HG03139 (cell line): Measurements from ENCODE around the gene IL11.
"Not testable (repeated sequence)": the region's sequence is repeated elsewhere in the genome, so short reads cannot be mapped to it uniquely, and the experiment has no call there.

Source experiments
- ATAC-seq: cut with Tn5 transposase; IDR thresholded peaks from one replicate; pipeline ENCODE4 v1.9.1; 2021; ENCODE audit not compliant: unreplicated experiment

The IL11 gene

DNA sequence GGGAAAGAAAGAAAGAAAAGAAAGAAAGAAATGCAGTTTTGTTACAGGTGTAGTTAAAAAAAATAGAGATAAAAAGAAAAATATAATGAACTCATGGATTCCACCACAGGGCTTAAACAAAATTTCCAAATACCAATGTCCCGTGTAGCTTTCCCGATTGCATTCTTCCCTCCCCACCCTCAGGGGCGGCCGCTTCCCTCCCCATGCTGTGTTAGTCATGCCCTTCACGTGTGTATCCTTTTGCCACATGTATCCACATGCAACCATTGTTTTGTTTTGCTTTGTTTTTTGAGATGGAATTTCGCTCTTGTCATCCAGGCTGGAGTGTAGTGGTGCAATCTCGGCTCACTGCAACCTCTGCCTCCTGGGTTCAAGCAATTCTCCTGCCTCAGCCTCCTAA, 34.2 kb downstream of the IL11 start:
- no peak for ATAC-seq

DNA sequence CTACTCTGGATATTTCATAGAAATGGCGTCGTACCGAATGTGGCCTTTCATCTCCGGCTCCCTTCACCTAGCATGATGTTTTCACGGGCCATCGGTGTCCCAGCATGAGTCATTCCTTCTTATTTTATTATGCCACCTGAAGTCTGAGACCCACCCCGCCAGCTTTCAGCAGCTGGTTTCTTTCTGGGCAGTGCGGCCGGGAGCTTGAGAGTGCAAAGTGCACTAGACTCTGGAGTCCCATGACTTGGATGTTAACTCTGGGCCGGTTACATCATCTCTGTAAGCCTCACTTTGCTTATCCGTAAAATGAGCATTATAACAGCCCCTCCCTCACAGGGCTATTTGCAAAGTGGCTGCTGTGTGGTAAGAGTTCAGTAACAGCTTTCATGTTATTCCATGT, 36.4 kb downstream of the IL11 start:
- ATAC-seq = no peak

DNA sequence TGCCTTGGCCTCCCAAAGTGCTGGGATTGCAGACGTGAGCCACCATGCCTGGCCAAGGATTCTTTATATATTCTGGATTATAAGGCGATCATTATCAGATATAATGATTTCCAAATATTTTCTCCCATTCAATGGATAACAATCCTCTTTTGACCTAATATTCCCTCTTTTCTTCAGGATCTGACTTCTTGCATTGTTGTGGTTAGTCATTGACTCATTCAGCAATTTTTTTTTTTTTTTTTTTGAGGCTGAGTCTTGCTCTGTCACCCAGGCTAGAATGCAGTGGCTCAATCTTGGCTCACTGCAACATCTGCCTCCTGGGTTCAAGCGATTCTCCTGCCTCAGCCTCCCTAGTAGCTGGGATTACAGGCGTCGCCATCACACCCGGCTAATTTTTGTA, 40.5 kb downstream of the IL11 start:
- ATAC-seq = not testable (repeated sequence)

DNA sequence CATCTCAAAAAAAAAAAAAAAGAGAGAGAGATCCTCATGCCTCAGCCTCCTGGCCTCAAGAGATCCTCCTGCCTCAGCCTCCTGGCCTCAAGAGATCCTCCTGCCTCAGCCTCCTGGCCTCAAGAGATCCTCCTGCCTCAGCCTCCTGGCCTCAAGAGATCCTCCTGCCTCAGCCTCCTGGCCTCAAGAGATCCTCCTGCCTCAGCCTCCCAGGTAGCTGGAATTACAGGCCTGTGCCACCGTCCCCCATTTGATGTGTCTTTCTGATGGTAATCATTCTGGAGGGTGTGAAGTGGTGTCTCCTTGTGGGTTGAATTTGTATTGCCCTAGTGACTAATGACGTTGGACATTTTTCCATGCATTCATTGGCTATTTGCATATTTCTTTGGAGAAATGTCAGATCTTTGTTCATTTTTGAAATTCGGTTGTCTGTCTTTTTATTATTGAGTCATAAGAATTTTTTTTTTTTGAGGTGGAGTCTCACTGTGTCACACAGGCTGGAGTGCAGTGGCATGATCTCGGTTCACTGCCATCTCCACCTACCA, 41.4 kb downstream of the IL11 start:
- ATAC-seq = not testable (repeated sequence)

DNA sequence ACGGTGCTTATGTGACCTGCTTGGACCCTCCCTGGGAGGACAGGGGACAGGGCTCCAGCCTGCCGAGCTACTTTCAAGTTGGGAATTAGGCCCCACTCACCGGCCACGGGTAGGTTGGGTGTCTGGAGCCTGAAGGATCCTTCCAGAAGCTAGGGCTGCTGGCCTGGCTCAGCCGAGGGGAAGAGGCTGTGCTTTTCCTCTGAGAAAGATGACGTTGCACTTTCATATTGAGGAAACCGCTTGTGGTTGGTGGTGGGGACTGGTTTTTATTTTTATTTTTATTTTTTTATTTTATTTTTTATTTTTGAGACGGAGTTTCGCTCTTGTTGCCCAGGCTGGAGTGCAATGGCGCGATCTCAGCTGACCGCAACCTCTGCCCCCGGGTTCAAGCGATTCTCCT, 45.1 kb downstream of the IL11 start, which contains the start of gene TMEM150B:
Gene TMEM150B (minus strand): TSS at position 170 of the 400 bp plus-strand sequence. CDS start 4,305 bp downstream, outside the sequence.
- no peak for ATAC-seq

DNA sequence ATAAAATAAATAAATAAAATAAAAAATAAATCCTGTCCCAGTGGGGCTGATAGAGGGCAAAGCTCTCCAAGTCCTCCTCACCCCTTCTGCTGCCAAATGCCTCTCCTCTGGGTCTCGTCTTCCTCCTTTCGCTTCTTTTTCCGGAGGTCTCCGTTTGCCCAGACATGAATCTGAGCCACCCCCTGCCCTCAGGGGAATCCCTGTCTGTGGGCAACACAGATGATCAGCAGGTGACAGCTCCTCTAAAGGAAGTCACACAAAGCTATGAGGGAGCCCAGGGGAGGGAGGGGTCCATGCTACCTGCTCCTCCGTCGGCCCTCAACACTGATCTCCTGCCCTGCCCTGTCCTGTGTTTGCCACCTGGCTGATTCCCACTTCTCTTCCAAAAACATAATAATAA, 45.6 kb downstream of the IL11 start:
- no peak for ATAC-seq

DNA sequence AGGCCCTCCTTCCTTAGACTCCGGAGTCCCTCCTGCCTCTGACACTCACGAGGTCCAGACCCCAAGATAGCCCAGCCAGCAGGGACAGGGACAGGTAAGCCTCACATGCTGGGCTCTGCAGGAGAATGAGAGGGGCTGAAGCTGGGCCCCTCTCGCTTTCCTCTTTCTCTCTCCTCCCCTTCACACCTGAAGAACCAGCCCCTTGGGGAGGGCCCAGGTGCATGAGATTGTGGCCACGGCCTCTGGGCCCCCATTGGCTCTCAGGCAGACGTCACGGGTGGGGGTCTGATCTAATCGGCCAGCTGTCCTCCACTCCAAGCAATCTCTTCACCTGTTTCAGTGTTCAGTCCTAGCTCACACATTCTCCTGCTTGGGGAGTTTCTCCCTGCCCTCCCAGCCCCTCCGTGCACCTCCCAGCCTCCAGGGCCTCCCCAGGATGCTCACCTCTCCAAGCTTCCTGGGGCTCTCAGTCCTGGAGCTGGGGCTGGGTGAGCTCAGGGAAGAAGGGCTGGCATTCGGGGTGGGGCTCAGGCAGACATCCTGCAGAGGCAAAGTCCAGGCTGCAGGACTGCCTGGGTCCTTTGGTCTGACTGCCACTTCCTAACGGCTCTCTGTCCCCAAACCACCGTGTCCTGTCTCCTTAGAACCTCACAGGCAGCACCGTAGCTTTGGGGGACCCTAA, 47.9 kb downstream of the IL11 start:
- ATAC-seq = no peak

DNA sequence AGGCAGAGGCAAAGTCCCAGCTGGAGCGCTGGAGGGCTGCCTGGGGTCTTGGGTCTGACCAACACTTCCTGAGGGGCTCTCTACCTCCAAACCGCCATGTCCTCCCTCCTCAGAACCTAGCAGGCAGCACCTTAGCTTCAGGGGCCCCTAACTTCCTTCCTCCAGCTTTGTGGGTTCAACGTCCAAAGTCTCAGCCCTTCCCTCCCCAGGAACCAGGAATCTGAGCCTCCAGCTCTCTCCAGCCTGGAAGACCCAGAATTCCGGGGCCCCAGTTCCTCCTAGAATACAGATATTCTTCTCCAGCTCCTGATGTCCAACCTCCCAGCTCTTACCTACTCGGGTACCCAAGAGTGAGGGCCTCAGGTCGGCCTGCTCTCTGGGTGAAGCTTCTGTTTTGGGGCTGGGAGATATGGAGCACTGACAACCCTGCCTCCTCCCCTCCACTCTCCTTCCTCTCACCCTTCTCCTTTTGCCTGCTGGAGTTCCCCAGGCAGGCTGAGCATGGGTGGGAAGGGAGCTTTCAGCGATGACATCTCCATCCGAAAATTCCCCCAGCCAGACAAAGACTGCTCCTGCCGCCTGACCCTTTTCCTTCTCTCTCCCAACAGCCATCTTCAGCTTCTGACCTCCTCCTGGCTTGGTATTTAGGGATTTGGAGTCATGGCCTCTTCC, 48.7 kb downstream of the IL11 start:
- no peak for ATAC-seq

DNA sequence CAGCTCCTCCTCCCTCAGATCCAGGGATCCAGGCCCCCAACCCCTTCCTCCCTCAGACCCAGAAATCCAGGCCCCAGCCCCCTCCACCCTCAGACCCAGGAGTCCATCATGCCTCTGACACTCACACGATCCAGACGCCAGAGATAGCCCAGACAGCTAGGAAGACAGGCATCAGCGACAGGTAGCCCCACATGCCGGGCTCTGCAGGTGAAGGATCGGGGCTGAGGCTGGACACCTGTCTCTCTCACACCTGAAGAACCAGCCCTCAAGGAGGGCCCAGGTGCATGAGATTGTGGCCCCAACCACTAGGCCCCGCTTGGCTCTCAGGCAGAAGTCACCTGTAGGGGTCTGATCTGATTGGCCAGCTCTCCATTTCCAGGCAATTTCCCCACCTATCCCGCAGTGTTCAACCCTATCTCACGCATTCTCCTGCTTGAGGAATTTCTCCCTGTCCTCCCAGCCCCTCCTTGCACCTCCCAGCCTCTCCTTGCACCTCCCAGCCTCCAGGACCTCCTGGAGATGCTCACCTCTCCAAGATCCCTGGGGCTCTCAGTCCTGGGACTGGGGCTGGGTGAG, 49.3 kb downstream of the IL11 start:
- no peak for ATAC-seq

DNA sequence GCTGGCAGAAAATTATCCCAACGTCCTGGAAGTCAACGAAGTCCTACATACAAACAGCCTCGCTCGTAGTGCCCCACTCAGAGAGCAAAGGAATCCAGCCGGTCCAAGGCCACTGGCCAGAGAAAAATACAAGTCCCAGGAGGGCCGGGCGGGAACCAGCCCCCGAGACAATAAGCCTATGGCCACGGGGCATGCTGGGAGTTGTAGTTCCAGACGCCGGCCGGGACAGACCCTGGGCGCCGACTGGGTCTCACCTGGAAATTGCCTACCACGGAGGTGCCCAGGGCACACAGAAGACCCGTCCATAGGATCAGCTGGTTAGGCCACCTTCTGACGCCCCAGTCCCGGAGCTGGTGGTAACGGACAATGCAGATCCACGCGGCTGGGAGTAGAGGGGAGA, 50.5 kb downstream of the IL11 start:
- ATAC-seq = no peak

DNA sequence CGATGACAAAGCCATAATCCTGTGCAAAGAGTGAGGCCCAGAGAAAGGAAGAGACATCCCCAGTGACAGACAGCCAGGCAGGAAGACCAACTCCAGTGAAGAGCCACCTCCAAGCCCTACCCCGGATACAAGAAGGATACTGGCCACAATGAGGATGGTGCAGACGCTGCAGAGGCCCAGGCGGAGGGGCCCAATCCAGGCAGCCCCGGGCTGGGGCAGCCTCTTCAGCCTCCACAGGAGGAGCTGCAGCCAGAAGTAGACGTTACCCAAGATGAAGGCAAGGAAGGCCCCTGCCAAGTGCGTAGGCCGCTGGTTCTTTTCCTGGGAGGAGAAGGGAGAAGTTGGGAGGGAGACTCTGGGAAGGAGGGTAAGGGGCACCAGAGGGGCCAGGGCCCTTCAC, 53.6 kb downstream of the IL11 start:
- ATAC-seq = no peak

DNA sequence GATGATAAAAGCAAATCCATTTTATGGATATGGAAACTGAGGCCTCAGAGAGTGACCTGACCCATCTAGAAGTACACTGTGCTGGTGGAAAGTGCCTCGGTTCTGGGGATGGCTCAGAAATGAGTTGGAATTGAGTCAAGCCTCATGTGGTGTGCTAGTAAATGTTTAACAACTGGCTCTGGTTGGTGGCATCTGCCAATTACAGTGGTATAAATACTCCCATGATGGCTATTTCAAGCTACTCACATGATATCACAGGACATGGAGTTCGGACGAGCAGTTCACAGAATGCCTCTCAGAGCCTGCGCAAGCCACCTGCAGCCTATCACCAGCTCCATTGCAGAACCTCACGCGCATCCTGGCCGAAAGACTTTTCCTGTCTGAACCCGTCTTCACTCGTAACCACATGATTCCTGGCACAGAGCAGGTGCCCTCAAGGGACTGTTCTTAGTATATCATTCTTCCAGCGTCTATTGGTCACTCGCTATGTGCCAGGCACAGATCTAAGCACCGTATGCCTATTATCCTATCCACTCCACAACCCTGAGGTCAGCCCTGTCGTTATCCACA, 54.2 kb downstream of the IL11 start:
- ATAC-seq = no peak

DNA sequence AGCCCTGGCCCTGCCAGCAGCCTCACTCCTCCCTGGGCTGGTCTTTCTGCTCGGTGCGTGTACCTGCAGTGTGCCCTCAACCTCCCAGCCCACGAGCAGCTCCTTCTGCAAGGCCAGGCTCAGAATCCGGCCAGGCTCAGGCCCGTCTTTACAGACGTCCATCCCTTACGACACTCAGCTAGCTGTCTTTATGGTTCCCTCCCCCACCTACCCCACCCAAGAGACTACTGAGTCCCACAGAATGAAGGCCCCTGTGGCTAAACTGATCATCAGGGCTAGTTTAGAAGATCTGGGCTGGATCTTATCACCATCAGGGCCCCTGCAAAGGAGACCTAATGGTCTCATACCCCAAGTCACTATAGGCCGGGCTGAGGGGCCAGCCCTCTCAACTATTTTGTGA, 55.9 kb downstream of the IL11 start:
- ATAC-seq = no peak
